ENCODE results near the gene S100A12.

DNA sequence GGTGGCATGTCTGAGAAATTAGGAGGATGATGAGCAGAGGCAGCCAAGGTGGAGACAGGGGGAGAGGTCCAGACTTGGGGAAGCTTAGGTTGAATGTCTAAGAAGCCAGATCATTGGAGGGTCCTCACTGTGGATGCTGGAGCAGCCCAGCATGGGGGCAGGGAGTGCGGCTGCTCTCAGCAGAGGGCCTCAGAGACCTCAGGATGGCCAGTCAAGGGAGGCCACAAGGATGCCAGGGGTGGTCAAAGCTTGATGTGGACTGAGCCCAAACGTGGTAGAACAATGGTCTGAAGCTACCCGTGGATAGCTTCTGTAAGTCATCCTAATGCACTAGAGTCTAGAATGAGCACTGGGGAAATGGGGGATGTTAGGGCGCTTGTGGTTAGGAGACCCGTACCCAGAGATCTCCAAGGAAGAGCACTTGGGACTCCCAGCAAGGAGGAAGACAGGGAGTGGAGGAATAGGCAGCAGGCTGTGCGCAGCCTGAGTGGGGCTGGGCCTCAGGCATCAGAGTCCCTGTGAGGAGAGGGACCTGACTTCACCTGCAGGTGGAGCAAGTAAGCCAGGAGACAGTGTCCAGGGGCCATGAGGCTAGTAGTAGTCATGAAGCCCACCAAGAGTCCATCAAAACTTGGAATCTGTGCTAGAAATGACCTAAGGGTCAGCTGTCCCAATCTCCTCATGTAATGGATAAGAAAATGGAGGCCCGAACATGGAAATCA is 22.0 kb downstream of the S100A12 start:
- TF ChIP-seq, protein P1, sequence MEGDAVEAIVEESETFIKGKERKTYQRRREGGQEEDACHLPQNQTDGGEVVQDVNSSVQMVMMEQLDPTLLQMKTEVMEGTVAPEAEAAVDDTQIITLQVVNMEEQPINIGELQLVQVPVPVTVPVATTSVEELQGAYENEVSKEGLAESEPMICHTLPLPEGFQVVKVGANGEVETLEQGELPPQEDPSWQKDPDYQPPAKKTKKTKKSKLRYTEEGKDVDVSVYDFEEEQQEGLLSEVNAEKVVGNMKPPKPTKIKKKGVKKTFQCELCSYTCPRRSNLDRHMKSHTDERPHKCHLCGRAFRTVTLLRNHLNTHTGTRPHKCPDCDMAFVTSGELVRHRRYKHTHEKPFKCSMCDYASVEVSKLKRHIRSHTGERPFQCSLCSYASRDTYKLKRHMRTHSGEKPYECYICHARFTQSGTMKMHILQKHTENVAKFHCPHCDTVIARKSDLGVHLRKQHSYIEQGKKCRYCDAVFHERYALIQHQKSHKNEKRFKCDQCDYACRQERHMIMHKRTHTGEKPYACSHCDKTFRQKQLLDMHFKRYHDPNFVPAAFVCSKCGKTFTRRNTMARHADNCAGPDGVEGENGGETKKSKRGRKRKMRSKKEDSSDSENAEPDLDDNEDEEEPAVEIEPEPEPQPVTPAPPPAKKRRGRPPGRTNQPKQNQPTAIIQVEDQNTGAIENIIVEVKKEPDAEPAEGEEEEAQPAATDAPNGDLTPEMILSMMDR (IDR thresholded peaks at IDR 0.05; ENCODE audit: insufficient read depth, low read length, poor library complexity, severe bottlenecking): peak; percentile 20
- no peak for TF ChIP-seq EZH2phosphoT487 (conservative IDR thresholded peaks at IDR 0.05; ENCODE audit: low read length)

All from SU-DHL-6 (cell line).